Activated T-cell treated with anti-CD3 and anti-CD28 coated beads, Interleukin-2, amount 50 U/mL, for 24 hours (primary cell): ENCODE data around the gene NFATC1.

Experiments
- DNase-seq: peaks from one replicate; pipeline ENCODE4 v3.0.0-alpha.2; 2020
- H3K27ac Mint-ChIP-seq: 2 replicates; pipeline ENCODE4 v1.8.0; 2020; ENCODE audit warnings: mild to moderate bottlenecking, mixed read lengths
- H3K27me3 Mint-ChIP-seq: 2 replicates; pipeline ENCODE4 v1.8.0; 2020; ENCODE audit warnings: mixed read lengths
- H3K36me3 Mint-ChIP-seq: 2 replicates; pipeline ENCODE4 v1.8.0; 2020; ENCODE audit warnings: low read depth, mixed read lengths
- H3K4me1 Mint-ChIP-seq: 2 replicates; pipeline ENCODE4 v1.8.0; 2020; ENCODE audit warnings: low read depth, mixed read lengths
- H3K4me3 Mint-ChIP-seq: 2 replicates; pipeline ENCODE4 v1.8.0; 2020; ENCODE audit warnings: mild to moderate bottlenecking, moderate library complexity, mixed read lengths
- H3K9me3 Mint-ChIP-seq: 2 replicates; pipeline ENCODE4 v1.8.0; 2020; ENCODE audit warnings: mixed read lengths

The NFATC1 gene

GRCh38 chr18:79395761-79396404 lies at the start of gene NFATC1:
Gene NFATC1 (plus strand): TSS chr18:79395930. CDS start chr18:79396225, 295 bp downstream.
- peaks cover 38% of the 10 kb centered on the region for H3K4me1 Mint-ChIP-seq
- H3K4me3 Mint-ChIP-seq, result peak within 1 kb of the TSS; percentile 83
- H3K27ac Mint-ChIP-seq, result peak within 1 kb of the TSS; percentile 91
- peaks cover 11% of the 10 kb centered on the region for H3K27me3 Mint-ChIP-seq
- DNase-seq, result peak; percentile 90
- H3K36me3 Mint-ChIP-seq, result peaks cover 27% of the 10 kb centered on the region
- H3K9me3 Mint-ChIP-seq, result no peaks in the 10 kb centered on the region

DNA sequence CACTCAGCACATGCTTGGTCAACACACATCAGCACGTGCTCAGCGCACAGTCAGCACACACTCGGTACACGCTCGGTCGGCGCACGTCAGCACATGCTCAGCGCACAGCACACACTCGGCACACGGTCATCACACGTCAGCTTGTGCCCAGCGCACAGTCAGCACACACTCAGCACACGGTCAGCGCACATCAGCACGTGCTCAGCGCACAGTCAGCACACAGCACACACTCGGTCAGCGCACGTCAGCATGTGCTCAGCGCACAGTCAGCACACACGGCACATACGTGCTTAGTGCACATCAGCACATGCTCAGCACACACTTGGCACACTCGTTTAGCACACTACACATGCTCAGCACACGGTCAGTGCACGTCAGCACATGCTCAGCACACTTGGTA lies 49.7 kb upstream of the NFATC1 start:
- Mint-ChIP-seq H3K4me3 (no peak overlapping the region), H3K9me3 (no peaks in the 10 kb centered on the region), H3K36me3 (peaks cover 86% of the 10 kb centered on the region), H3K27ac (peak overlapping the region; percentile 18), H3K27me3 (no peaks in the 10 kb centered on the region), H3K4me1 (no peaks in the 10 kb centered on the region)
- DNase-seq, result no peak

- Mint-ChIP-seq H3K9me3 (no peaks in the 10 kb centered on the region), H3K27me3 (no peaks in the 10 kb centered on the region), H3K27ac (no peak overlapping the region), H3K36me3 (peaks cover 96% of the 10 kb centered on the region), H3K4me3 (no peak overlapping the region), H3K4me1 (no peaks in the 10 kb centered on the region)
- DNase-seq, result no peak
Measured at GRCh38 chr18:79348066-79348465, 47.7 kb upstream of the NFATC1 start.

DNA sequence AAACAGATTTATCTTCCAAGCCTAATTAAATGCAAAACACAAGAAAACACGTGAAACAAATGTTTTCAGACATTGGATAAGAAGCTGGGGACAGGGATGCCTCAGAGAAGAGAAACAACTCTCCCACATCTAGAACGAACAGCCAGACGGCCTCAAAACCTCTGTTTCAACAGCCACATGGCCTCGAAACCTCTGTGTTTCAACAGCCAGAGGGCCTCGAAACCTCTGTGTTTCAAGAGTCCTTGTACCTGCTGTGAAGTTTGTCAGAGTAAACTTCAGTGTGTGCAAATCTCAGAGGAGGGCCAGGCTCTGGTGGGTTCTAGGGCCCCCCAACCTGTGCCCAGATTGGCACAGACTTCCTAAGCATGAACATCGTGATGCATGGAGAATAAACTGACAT lies 43.3 kb upstream of the NFATC1 start:
- H3K27ac Mint-ChIP-seq, result no peak overlapping the region
- H3K27me3 Mint-ChIP-seq, result no peaks in the 10 kb centered on the region
- H3K4me1 Mint-ChIP-seq, result no peaks in the 10 kb centered on the region
- DNase-seq, result no peak
- no peak overlapping the region for H3K4me3 Mint-ChIP-seq
- H3K9me3 Mint-ChIP-seq, result no peaks in the 10 kb centered on the region
- peaks cover 62% of the 10 kb centered on the region for H3K36me3 Mint-ChIP-seq

- H3K27ac Mint-ChIP-seq, result no peak overlapping the region
- no peaks in the 10 kb centered on the region for H3K9me3 Mint-ChIP-seq
- DNase-seq, result no peak
Measured at GRCh38 chr18:79353267-79353666, 42.5 kb upstream of the NFATC1 start.

DNA sequence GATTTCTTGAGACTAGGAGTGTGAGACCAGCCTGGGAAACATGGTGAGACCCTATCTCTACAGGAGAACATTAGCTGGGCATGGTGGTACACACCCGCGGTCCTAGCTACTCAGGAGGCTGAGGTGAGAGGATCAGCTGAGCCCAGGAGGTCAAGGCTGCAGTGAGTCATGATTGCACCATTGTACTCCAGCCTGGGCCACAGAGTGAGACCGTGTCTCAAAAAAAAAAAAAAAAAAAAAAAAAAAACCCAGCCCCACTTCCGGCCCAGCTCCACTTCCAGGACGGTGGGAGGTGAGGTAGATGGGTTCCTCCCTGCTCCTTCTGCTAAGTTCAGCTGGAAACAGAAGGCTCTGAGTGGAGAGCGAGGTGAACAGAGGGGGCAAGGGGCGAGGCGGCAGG lies 41.4 kb upstream of the NFATC1 start:
- no peak overlapping the region for H3K27ac Mint-ChIP-seq
- H3K4me3 Mint-ChIP-seq, result no peak overlapping the region
- DNase-seq, result no peak
- no peaks in the 10 kb centered on the region for H3K4me1 Mint-ChIP-seq
- H3K36me3 Mint-ChIP-seq, result peaks cover 50% of the 10 kb centered on the region
- no peaks in the 10 kb centered on the region for H3K9me3 Mint-ChIP-seq
- H3K27me3 Mint-ChIP-seq, result no peaks in the 10 kb centered on the region

More at GRCh38 chr18:79353267-79353666, 42.5 kb upstream of the NFATC1 start:
- H3K4me1 Mint-ChIP-seq, result no peaks in the 10 kb centered on the region
- no peak overlapping the region for H3K4me3 Mint-ChIP-seq
- no peaks in the 10 kb centered on the region for H3K27me3 Mint-ChIP-seq
- peaks cover 54% of the 10 kb centered on the region for H3K36me3 Mint-ChIP-seq

GRCh38 chr18:79355433-79356335 lies 40.0 kb upstream of the NFATC1 start:
- Mint-ChIP-seq H3K27ac (no peak overlapping the region), H3K9me3 (no peaks in the 10 kb centered on the region), H3K4me3 (no peak overlapping the region), H3K27me3 (no peaks in the 10 kb centered on the region), H3K36me3 (peaks cover 49% of the 10 kb centered on the region), H3K4me1 (no peaks in the 10 kb centered on the region)
- no peak for DNase-seq

DNA sequence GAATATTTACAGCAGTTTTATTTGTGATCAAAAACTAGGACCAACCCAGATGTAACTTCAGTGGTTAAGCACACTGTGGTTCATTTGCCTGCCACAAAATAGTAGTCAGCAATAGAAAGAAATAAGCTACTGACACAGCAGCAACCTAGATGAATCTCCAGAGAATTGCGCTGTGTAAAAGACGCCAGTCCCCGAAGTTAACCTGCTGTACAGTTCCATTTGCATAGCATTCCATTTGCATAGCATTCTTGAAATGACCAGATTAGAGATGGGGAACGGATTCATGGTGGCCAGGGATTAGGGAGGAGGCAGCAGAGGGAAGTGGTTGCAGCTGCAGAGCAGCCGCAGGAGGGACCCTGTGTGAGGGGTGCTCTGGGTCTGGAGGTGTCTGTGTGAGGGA lies 39.3 kb upstream of the NFATC1 start:
- Mint-ChIP-seq H3K9me3 (no peaks in the 10 kb centered on the region), H3K4me3 (no peak overlapping the region), H3K27me3 (no peaks in the 10 kb centered on the region), H3K36me3 (peaks cover 49% of the 10 kb centered on the region), H3K4me1 (no peaks in the 10 kb centered on the region), H3K27ac (peak overlapping the region; percentile 44)
- no peak for DNase-seq

DNA sequence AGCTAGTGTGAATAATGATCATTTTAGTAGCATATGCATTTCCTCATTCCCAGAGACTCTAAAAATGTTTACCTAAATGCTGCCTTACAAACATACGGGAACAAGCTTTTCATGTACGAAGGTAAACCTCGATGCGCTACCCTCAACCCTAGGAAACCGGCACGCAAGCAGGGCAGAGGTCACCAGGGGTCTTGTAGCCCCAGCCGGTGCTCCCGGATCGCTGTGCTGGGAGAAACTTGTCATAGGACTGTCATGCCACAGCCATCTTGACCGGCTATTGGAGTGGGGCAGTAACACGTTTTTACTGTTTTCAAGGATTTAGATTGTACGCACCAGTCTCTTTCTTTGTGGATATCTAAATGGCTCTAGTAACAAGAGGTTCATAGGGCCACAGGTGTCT lies 34.8 kb upstream of the NFATC1 start:
- Mint-ChIP-seq H3K4me1 (no peaks in the 10 kb centered on the region), H3K27me3 (no peaks in the 10 kb centered on the region), H3K4me3 (no peak overlapping the region), H3K27ac (no peak overlapping the region), H3K9me3 (no peaks in the 10 kb centered on the region), H3K36me3 (peaks cover 64% of the 10 kb centered on the region)
- DNase-seq, result no peak

DNA sequence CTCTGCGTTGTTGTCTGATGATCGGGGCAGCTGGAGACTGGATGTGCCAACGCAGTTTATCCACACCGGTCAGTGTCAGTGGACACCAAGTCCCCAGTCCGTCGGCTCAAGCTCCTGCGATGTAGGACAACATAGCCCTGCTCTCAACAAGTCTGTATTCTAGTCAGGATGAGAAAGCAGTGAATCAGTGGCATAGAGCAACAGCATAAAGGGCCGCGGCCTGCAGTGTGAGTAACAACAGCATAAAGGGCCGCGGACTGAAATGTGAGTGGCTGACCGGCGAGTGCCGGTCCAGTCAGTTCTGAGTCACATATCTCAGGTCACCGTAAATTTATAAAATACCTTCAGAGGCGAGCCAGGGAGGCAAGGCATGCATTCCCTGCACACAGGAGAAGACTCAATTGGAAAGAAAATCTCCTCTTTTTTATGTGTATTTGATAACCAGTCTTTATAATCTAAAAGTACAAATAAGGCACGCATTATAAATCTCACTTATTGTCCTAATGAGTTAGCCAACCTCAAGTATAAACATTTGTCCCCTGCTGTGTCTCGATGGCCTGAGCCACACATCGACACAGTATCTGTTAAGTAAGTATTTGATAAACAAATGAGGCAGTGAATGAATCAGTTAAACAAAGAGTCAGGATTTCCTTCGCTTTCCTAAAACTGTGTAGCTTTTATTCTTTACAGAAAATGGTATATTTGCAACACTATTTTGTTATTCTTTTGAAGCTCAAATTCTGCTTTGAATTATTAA lies 33.8 kb upstream of the NFATC1 start:
- Mint-ChIP-seq H3K9me3 (no peaks in the 10 kb centered on the region), H3K36me3 (peaks cover 66% of the 10 kb centered on the region), H3K27me3 (no peaks in the 10 kb centered on the region), H3K4me3 (no peak overlapping the region), H3K4me1 (no peaks in the 10 kb centered on the region), H3K27ac (no peak overlapping the region)
- DNase-seq, result no peak

- H3K4me3 Mint-ChIP-seq, result no peak overlapping the region
Measured at GRCh38 chr18:79365701-79366100, 30.0 kb upstream of the NFATC1 start.

GRCh38 chr18:79366177-79367094 lies 29.3 kb upstream of the NFATC1 start:
- no peak for DNase-seq
- Mint-ChIP-seq H3K36me3 (peaks cover 52% of the 10 kb centered on the region), H3K4me1 (peaks cover 27% of the 10 kb centered on the region), H3K27ac (no peak overlapping the region), H3K4me3 (no peak overlapping the region), H3K9me3 (no peaks in the 10 kb centered on the region), H3K27me3 (no peaks in the 10 kb centered on the region)

More at GRCh38 chr18:79365701-79366100, 30.0 kb upstream of the NFATC1 start:
- H3K27ac Mint-ChIP-seq, result no peak overlapping the region
- DNase-seq, result no peak
- peaks cover 21% of the 10 kb centered on the region for H3K4me1 Mint-ChIP-seq
- no peaks in the 10 kb centered on the region for H3K9me3 Mint-ChIP-seq
- peaks cover 59% of the 10 kb centered on the region for H3K36me3 Mint-ChIP-seq
- H3K27me3 Mint-ChIP-seq, result no peaks in the 10 kb centered on the region

DNA sequence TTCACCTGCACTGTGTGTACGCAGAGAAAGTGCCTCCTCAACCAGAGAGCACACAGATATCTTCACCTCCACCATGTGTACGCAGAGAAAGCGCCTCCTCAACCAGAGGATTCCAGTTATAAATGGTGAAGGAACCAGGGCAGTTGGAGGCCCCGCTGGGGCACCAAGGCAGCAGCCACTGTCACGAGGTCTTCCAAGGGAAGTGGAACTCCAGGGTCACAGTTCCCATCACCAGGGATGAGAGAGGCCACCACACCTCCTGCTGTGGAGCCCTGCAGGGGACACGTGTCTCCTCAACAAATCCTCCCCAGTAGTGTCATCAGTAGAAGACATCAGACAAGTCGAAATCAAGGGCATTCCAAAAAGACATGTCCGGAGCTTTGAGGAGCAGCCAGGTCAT lies 28.2 kb upstream of the NFATC1 start:
- Mint-ChIP-seq H3K4me1 (peaks cover 32% of the 10 kb centered on the region), H3K9me3 (no peaks in the 10 kb centered on the region), H3K36me3 (peaks cover 44% of the 10 kb centered on the region), H3K27ac (no peak overlapping the region), H3K27me3 (no peaks in the 10 kb centered on the region), H3K4me3 (no peak overlapping the region)
- no peak for DNase-seq

DNA sequence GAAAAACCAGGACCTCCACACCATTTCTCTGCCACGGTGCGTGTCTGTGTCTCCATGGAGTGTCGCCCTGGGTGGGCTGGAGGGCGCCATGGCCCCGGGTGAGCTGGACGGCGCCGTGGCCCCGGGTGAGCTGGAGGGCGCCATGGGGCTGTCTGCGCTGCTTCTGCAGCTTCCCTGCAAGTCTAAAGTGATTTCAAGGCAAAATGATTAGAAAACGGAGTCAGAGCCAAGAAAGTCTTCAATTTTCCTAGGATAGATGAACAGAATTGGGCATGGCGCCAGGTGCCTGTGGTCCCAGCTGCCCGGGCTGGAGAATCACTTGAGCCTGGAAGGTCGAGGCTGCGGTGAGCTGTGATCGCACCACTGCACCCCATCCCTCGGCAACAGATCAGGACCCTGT lies 27.7 kb upstream of the NFATC1 start:
- Mint-ChIP-seq H3K4me3 (no peak overlapping the region), H3K4me1 (peaks cover 32% of the 10 kb centered on the region), H3K36me3 (peaks cover 47% of the 10 kb centered on the region), H3K27ac (no peak overlapping the region), H3K27me3 (no peaks in the 10 kb centered on the region), H3K9me3 (no peaks in the 10 kb centered on the region)
- no peak for DNase-seq
